Liver (tissue), 9 donors: ENCODE data around the gene ERBB2. TPM values are rescaled to one million over a fixed set of nuclear protein-coding genes. Genes with fewer than 3 reads are reported as not detected.

Experiments
- DNase-seq: peaks from one replicate; pipeline ENCODE4 v3.0.0-alpha.2; 2017; ENCODE audit warnings: low spot score
- H3K27ac ChIP-seq, 2 donors: one replicate each; pipeline ENCODE4 v1.7.0; 2013; ENCODE audit warnings: inconsistent platforms in 2 of 2, low read length in 2 of 2, control low read depth in 1 of 2, low read depth in 1 of 2, mild to moderate bottlenecking in 1 of 2
- H3K27me3 ChIP-seq, 4 donors: one replicate each; pipeline versions ENCODE4 v1.6.1 to v1.7.0; 2013; ENCODE audit warnings: low read length in 3 of 4, inconsistent platforms in 1 of 4, mild to moderate bottlenecking in 1 of 4, moderate library complexity in 1 of 4; ENCODE audit not compliant: control insufficient read depth in 4 of 4, insufficient read depth in 4 of 4
- H3K36me3 ChIP-seq, 4 donors: one replicate each; pipeline versions ENCODE4 v1.6.1 to v1.7.0; 2013; ENCODE audit warnings: low read length in 3 of 4, mild to moderate bottlenecking in 3 of 4, low read depth in 1 of 4, moderate library complexity in 1 of 4; ENCODE audit not compliant: control insufficient read depth in 4 of 4, insufficient read depth in 3 of 4
- H3K4me1 ChIP-seq, 4 donors: one replicate each; pipeline versions ENCODE4 v1.6.1 to v1.7.0; 2013; ENCODE audit warnings: low read length in 3 of 4, mild to moderate bottlenecking in 3 of 4, moderate library complexity in 1 of 4; ENCODE audit not compliant: control insufficient read depth in 4 of 4, insufficient read depth in 4 of 4
- H3K4me3 ChIP-seq, 3 donors: one replicate each; pipeline versions ENCODE4 v1.6.1 to v1.7.0; 2013; ENCODE audit warnings: low read length in 3 of 3, control low read depth in 1 of 3, low read depth in 1 of 3, mild to moderate bottlenecking in 1 of 3
- H3K9ac ChIP-seq, 2 donors: one replicate each; pipeline ENCODE4 v1.7.0; 2013; ENCODE audit warnings: low read length in 2 of 2, mild to moderate bottlenecking in 2 of 2, moderate library complexity in 2 of 2, control low read depth in 1 of 2, low read depth in 1 of 2
- H3K9me3 ChIP-seq, 4 donors: one replicate each; pipeline versions ENCODE4 v1.6.1 to v1.7.0; 2013; ENCODE audit warnings: low read length in 3 of 4; ENCODE audit not compliant: control insufficient read depth in 4 of 4
- ATF3 ChIP-seq: IDR thresholded peaks from 2 replicates; pipeline ENCODE4 v1.6.1; 2016; ENCODE audit warnings: antibody characterized with exemption
- CTCF ChIP-seq: fragments of 150-350 bp; IDR thresholded peaks from 2 replicates; pipeline ENCODE4 v1.5.1; 2017; ENCODE audit warnings: improper control_type of control experiment, low read depth, low read length; ENCODE audit not compliant: missing input control
- EGR1 ChIP-seq, 2 donors: IDR thresholded peaks; 2 replicates each; pipeline ENCODE4 v1.6.1; 2016 to 2018; ENCODE audit warnings: antibody characterized with exemption in 2 of 2, low read depth in 2 of 2
- FOXA1 ChIP-seq: IDR thresholded peaks from 2 replicates; pipeline ENCODE4 v1.6.1; 2016; ENCODE audit warnings: antibody characterized with exemption
- FOXA2 ChIP-seq: IDR thresholded peaks from 2 replicates; pipeline ENCODE4 v1.6.1; 2016; ENCODE audit warnings: antibody characterized with exemption
- GABPA ChIP-seq, 2 donors: IDR thresholded peaks in 1 of 2; conservative IDR thresholded peaks in 1 of 2; 2 replicates each; pipeline ENCODE4 v1.6.1; 2016; ENCODE audit warnings: antibody characterized with exemption in 2 of 2, mild to moderate bottlenecking in 1 of 2, moderate library complexity in 1 of 2
- HNF4A ChIP-seq, 2 donors: conservative IDR thresholded peaks; 2 replicates each; pipeline ENCODE4 v1.6.1; 2016; ENCODE audit warnings: antibody characterized with exemption in 2 of 2, mild to moderate bottlenecking in 2 of 2
- HNF4G ChIP-seq: IDR thresholded peaks from 2 replicates; pipeline ENCODE4 v1.6.1; 2016; ENCODE audit warnings: antibody characterized with exemption
- JUND ChIP-seq, 2 donors: IDR thresholded peaks; 2 replicates each; pipeline ENCODE4 v1.6.1; 2016; ENCODE audit warnings: antibody characterized with exemption in 2 of 2
- MAX ChIP-seq: IDR thresholded peaks from 2 replicates; pipeline ENCODE4 v1.6.1; 2016; ENCODE audit warnings: antibody characterized with exemption
- NR2F2 ChIP-seq: IDR thresholded peaks from 2 replicates; pipeline ENCODE4 v1.6.1; 2016; ENCODE audit warnings: antibody characterized with exemption
- RAD21 ChIP-seq, 2 donors: IDR thresholded peaks; 2 replicates each; pipeline ENCODE4 v1.6.1; 2016; ENCODE audit warnings: antibody characterized with exemption in 2 of 2, mild to moderate bottlenecking in 2 of 2
- REST ChIP-seq: IDR thresholded peaks from 2 replicates; pipeline ENCODE4 v1.6.1; 2016; ENCODE audit warnings: antibody characterized with exemption, mild to moderate bottlenecking
- RXRA ChIP-seq, 2 donors: IDR thresholded peaks; 2 replicates each; pipeline ENCODE4 v1.6.1; 2017 to 2018; ENCODE audit warnings: antibody characterized with exemption in 2 of 2, mild to moderate bottlenecking in 1 of 2
- SP1 ChIP-seq: IDR thresholded peaks from 2 replicates; pipeline ENCODE4 v1.6.1; 2018; ENCODE audit warnings: antibody characterized with exemption, mild to moderate bottlenecking
- TAF1 ChIP-seq: conservative IDR thresholded peaks from 2 replicates; pipeline ENCODE4 v1.6.1; 2016; ENCODE audit warnings: antibody characterized with exemption, mild to moderate bottlenecking
- YY1 ChIP-seq: IDR thresholded peaks from 2 replicates; pipeline ENCODE4 v1.6.1; 2016; ENCODE audit warnings: antibody characterized with exemption, mild to moderate bottlenecking
- ZBTB33 ChIP-seq: IDR thresholded peaks from 2 replicates; pipeline ENCODE4 v1.6.1; 2016; ENCODE audit warnings: antibody characterized with exemption
- WGBS: extraction: QIAGEN DNeasy Blood & Tissue Kit; methylation state at CpG from one replicate; pipeline ENCODE4 v1.1.7; 2013; 5-methylcytosine and 5-hydroxymethylcytosine counted together
- polyA plus RNA-seq, 2 donors: library from polyadenylated mRNA; stranded (reverse) in 1 of 2; unstranded in 1 of 2; fragments of 200-250 nt in 1 of 2; fragments of >200 nt in 1 of 2; fragmentation: Nextera tagmentation in 1 of 2; extraction: Ambion mirVana in 1 of 2; gene quantifications; one replicate each; pipeline versions ENCODE4 v1.2.1 to v1.2.3, GENCODE V29; 2013 to 2015
- total RNA-seq, 2 donors: library from RNA; depleted of rRNA; stranded (reverse); fragments of >200 nt; gene quantifications; one replicate each; pipeline ENCODE4 v1.2.3, GENCODE V29; 2014
- donor health status: healthy.
- donor health status: healthy.
- donor health status: healthy.
- donor health status: healthy.
- donor health status: healthy.

The ERBB2 gene
- total and polyA plus RNA-seq, 4 donors, result 4.7 to 28.8 (median 15.7) TPM

- Histone ChIP-seq H3K9me3 (no peaks in the 10 kb centered on the region), H3K4me1 (no peaks in the 10 kb centered on the region), H3K4me3 (no peak overlapping the region), H3K36me3 (no peaks in the 10 kb centered on the region), H3K9ac (no peak overlapping the region), H3K27ac (no peak overlapping the region), H3K27me3 (no peaks in the 10 kb centered on the region)
- TF ChIP-seq HNF4A (conservative IDR thresholded peaks at IDR 0.05), result no peak
- TF ChIP-seq NR2F2, result no peak
- no peak for TF ChIP-seq EGR1 (IDR thresholded peaks at IDR 0.05; ENCODE audit: low read depth in 2 of 2)
- TF ChIP-seq FOXA1, result no peak
- TF ChIP-seq CTCF, result no peak
- TF ChIP-seq RXRA (IDR thresholded peaks at IDR 0.05), result no peak
- no peak for TF ChIP-seq TAF1
- no peak for TF ChIP-seq ATF3
- no peak for TF ChIP-seq YY1
- no peak for TF ChIP-seq MAX
- no peak for TF ChIP-seq JUND (IDR thresholded peaks at IDR 0.05)
- TF ChIP-seq ZBTB33, result no peak
- no peak for TF ChIP-seq HNF4G
- TF ChIP-seq RAD21 (IDR thresholded peaks at IDR 0.05), result no peak
- TF ChIP-seq GABPA (IDR thresholded peaks at IDR 0.05 in 1 of 2, conservative IDR thresholded peaks at IDR 0.05 in 1 of 2), result no peak
- WGBS, result 70% methylated on average over 3 of the region's 3 CpGs
- DNase-seq, result no peak
Measured at GRCh38 chr17:39767147-39767546, 67.3 kb downstream of the ERBB2 start.

GRCh38 chr17:39769974-39770587 is 70.2 kb downstream of the ERBB2 start:
- no peak for DNase-seq
- Histone ChIP-seq H3K27me3 (no peaks in the 10 kb centered on the region), H3K9me3 (no peaks in the 10 kb centered on the region), H3K9ac (no peak overlapping the region), H3K4me1 (no peaks in the 10 kb centered on the region), H3K4me3 (no peak overlapping the region), H3K36me3 (no peaks in the 10 kb centered on the region), H3K27ac (no peak overlapping the region)
- 75% methylated on average over 8 of the region's 8 CpGs for WGBS
- TF ChIP-seq FOXA1 (no peak), FOXA2 (no peak), HNF4G (no peak), MAX (no peak), JUND (IDR thresholded peaks at IDR 0.05) (no peak), ATF3 (no peak), HNF4A (conservative IDR thresholded peaks at IDR 0.05) (no peak), SP1 (no peak), RAD21 (IDR thresholded peaks at IDR 0.05) (no peak), ZBTB33 (no peak), YY1 (no peak), REST (no peak), TAF1 (no peak), CTCF (no peak), EGR1 (IDR thresholded peaks at IDR 0.05; ENCODE audit: low read depth in 2 of 2) (no peak)
